K562 (cell line): ENCODE results near the gene NT5C. TPM values are rescaled to one million over a fixed set of nuclear protein-coding genes. Genes with fewer than 3 reads are reported as not detected.

Experiments
- CCAR2 ChIP-seq: fragments of 200-400 bp; formaldehyde crosslinking; IDR thresholded peaks from 2 replicates; pipeline ENCODE4 v1.6.1; 2017; ENCODE audit warnings: mild to moderate bottlenecking, low read depth, low read length
- CCNT2 ChIP-seq: IDR thresholded peaks from 2 replicates; pipeline ENCODE4 v1.6.1; 2011; ENCODE audit warnings: borderline replicate concordance, low read depth, mild to moderate bottlenecking, moderate library complexity, mixed read lengths, low read length; ENCODE audit not compliant: insufficient read length; ENCODE audit errors: extremely low read depth
- GABPB1 ChIP-seq: sonication (generic); formaldehyde crosslinking; IDR thresholded peaks from 2 replicates; pipeline ENCODE4 v1.8.0; 2022; ENCODE audit warnings: mild to moderate bottlenecking, missing genetic modification reagents
- GATA2 ChIP-seq: sonication (generic); formaldehyde crosslinking; IDR thresholded peaks from 2 replicates; pipeline ENCODE4 v1.4.0; 2020; ENCODE audit warnings: mild to moderate bottlenecking, missing genetic modification reagents
- GTF2B ChIP-seq: IDR thresholded peaks from 2 replicates; pipeline ENCODE4 v1.6.1; 2011; ENCODE audit not compliant: insufficient read length; ENCODE audit errors: extremely low read depth
- KLF6 ChIP-seq: fragments of 250-450 bp; sonication (Bioruptor Pico); IDR thresholded peaks from 2 replicates; pipeline ENCODE4 v1.4.0; 2020; ENCODE audit warnings: mild to moderate bottlenecking, moderate library complexity, borderline replicate concordance
- LEF1 ChIP-seq: fragments of 450-650 bp; IDR thresholded peaks from 2 replicates; pipeline ENCODE4 v1.6.1; 2016; ENCODE audit warnings: mild to moderate bottlenecking
- MEIS2 ChIP-seq: fragments of 450-650 bp; IDR thresholded peaks from 2 replicates; pipeline ENCODE4 v1.6.1; 2014; ENCODE audit warnings: mild to moderate bottlenecking; ENCODE audit not compliant: partially characterized antibody
- MLLT1 ChIP-seq, 2 experiments: fragments of 450-650 bp; IDR thresholded peaks; 2 replicates each; pipeline ENCODE4 v1.6.1; 2016
- PBX2 ChIP-seq, 2 experiments: IDR thresholded peaks in 1 of 2; conservative IDR thresholded peaks in 1 of 2; 2 replicates each; pipeline ENCODE4 v1.6.1; 2016; ENCODE audit warnings: low read depth in 2 of 2, mild to moderate bottlenecking in 1 of 2, missing compliant biosample characterization in 1 of 2, missing genetic modification characterization in 1 of 2, moderate library complexity in 1 of 2
- PHF21A ChIP-seq: fragments of 450-650 bp; IDR thresholded peaks from 2 replicates; pipeline ENCODE4 v1.6.1; 2017; ENCODE audit warnings: low read depth, borderline replicate concordance
- RREB1 ChIP-seq: fragments of 250-450 bp; sonication (Bioruptor Pico); IDR thresholded peaks from 2 replicates; pipeline ENCODE4 v1.4.0; 2020
- ZBTB7A ChIP-seq: IDR thresholded peaks from 2 replicates; pipeline ENCODE4 v1.6.1; 2011; ENCODE audit warnings: low read depth, mild to moderate bottlenecking, low read length, moderate library complexity, borderline replicate concordance; ENCODE audit not compliant: control insufficient read depth
- ZNF274 ChIP-seq: IDR thresholded peaks from 2 replicates; pipeline ENCODE4 v1.6.1; 2011; ENCODE audit warnings: low read depth, mild to moderate bottlenecking, low read length, moderate library complexity, borderline replicate concordance
- ZNF75A ChIP-seq: fragments of 450-650 bp; formaldehyde crosslinking; IDR thresholded peaks from 2 replicates; pipeline ENCODE4 v1.4.0; 2020; ENCODE audit warnings: mild to moderate bottlenecking
- polyA plus RNA-seq, 8 experiments: library from polyadenylated mRNA; depleted of rRNA in 4 of 8; stranded (reverse) in 5 of 8; unstranded in 3 of 8; fragments of >200 nt; fragmentation: Nextera tagmentation in 2 of 8; fragmentation: Illumina TruSeq in 1 of 8; extraction: Ambion mirVana in 2 of 8; extraction: Trizol in 1 of 8; gene quantifications; 2 replicates each; pipeline versions ENCODE4 v1.2.1 to v1.2.3, GENCODE V29; 2011 to 2014; ENCODE audit warnings: inconsistent platforms in 1 of 8, missing spikeins in 1 of 8
- total RNA-seq, 7 experiments: library from RNA; depleted of rRNA in 6 of 7; stranded (reverse); fragments of >200 nt in 6 of 7; fragmentation: Illumina TruSeq in 2 of 7; extraction: Trizol in 2 of 7; gene quantifications; 2 replicates each; pipeline versions ENCODE4 v1.2.1 to v1.2.3, GENCODE V29; 2011 to 2021; ENCODE audit warnings: low replicate concordance in 1 of 7

Gene NT5C
- total and polyA plus RNA-seq, 9 of the 15 experiments (the other 6 are each of a cell fraction or from before 2014, with no cell fraction given) = 2.9 to 205 (median 45.0) TPM

GRCh38 chr17:75109407-75110233 lies 21.9 kb downstream of the NT5C start, which contains the start of gene ARMC7 (continued):
- TF ChIP-seq MLLT1 (IDR thresholded peaks at IDR 0.05) (no peak), KLF6 (CRISPR knock-in tag) (no peak), ZBTB7A (peak; percentile 79), GATA2 (CRISPR knock-in tag) (no peak), LEF1 (no peak), ZNF75A (CRISPR knock-in tag) (no peak), RREB1 (no peak), MEIS2 (peak; percentile 71), CCNT2 (peak; percentile 67), CCAR2 (no peak), ZNF274 (no peak), GTF2B (no peak), PHF21A (peak; percentile 41; the same call in 1 of the 2 replicates), PBX2 (CRISPR knock-in tag; IDR thresholded peaks at IDR 0.05; ENCODE audit: low read depth) (no peak), PBX2 (tag; conservative IDR thresholded peaks at IDR 0.05; ENCODE audit: low read depth) (no peak), GABPB1 (peak; percentile 65; the same call in 1 of the 2 replicates)
